ENCODE results near the gene CARM1.
A peak's percentile ranks its signal among the peaks of the same experiment; 100 is the strongest.

Gene CARM1

GRCh38 chr19:10961073-10961860, 89.9 kb downstream of the CARM1 start:
- in situ Hi-C loops (cut with MboI; ENCODE audit: low sequenced_read_pairs): no loop called here
- peak in 1 of 2 experiments; percentile 55 for DNase-seq (ENCODE audit: low spot score in 2 of 2)
- Histone ChIP-seq H3K36me3 (replicated peaks) (no peaks in the 10 kb centered on the region), H3K9me3 (no peaks in the 10 kb centered on the region), H3K27me3 (ENCODE audit: low read depth) (no peaks in the 10 kb centered on the region), H3K4me3 (peak overlapping the region; percentile 91), H3K4me1 (peaks cover 19% of the 10 kb centered on the region)

GRCh38 chr19:10962863-10963262, 91.5 kb downstream of the CARM1 start:
- no peaks in the 10 kb centered on the region for H3K36me3 ChIP-seq (replicated peaks)
- in situ Hi-C loops (cut with MboI; ENCODE audit: low sequenced_read_pairs): no loop called here
- DNase-seq (ENCODE audit: low spot score in 2 of 2): no peak
- H3K27me3 ChIP-seq (ENCODE audit: low read depth): no peaks in the 10 kb centered on the region
- no peaks in the 10 kb centered on the region for H3K9me3 ChIP-seq
- H3K4me1 ChIP-seq: peaks cover 19% of the 10 kb centered on the region
- H3K4me3 ChIP-seq: peak overlapping the region; percentile 91

GRCh38 chr19:10963865-10964264, 92.5 kb downstream of the CARM1 start:
- H3K36me3 ChIP-seq (replicated peaks): no peaks in the 10 kb centered on the region
- in situ Hi-C loops (cut with MboI; ENCODE audit: low sequenced_read_pairs): no loop called here
- DNase-seq (ENCODE audit: low spot score in 2 of 2): no peak
- H3K4me3 ChIP-seq: no peak overlapping the region
- H3K4me1 ChIP-seq: peaks cover 19% of the 10 kb centered on the region
- no peaks in the 10 kb centered on the region for H3K27me3 ChIP-seq (ENCODE audit: low read depth)
- no peaks in the 10 kb centered on the region for H3K9me3 ChIP-seq

GRCh38 chr19:10964903-10965302, 93.5 kb downstream of the CARM1 start:
- Histone ChIP-seq H3K4me1 (peaks cover 15% of the 10 kb centered on the region), H3K9me3 (no peaks in the 10 kb centered on the region), H3K36me3 (replicated peaks) (no peaks in the 10 kb centered on the region), H3K27me3 (ENCODE audit: low read depth) (no peaks in the 10 kb centered on the region), H3K4me3 (no peak overlapping the region)
- DNase-seq (ENCODE audit: low spot score in 2 of 2): no peak
- in situ Hi-C loops (cut with MboI; ENCODE audit: low sequenced_read_pairs): no loop called here

GRCh38 chr19:10965398-10965797, 94.0 kb downstream of the CARM1 start:
- H3K27me3 ChIP-seq (ENCODE audit: low read depth): no peaks in the 10 kb centered on the region
- in situ Hi-C loops (cut with MboI; ENCODE audit: low sequenced_read_pairs): no loop called here
- no peak for DNase-seq (ENCODE audit: low spot score in 2 of 2)
- H3K4me1 ChIP-seq: peaks cover 10% of the 10 kb centered on the region
- no peaks in the 10 kb centered on the region for H3K9me3 ChIP-seq
- H3K4me3 ChIP-seq: no peak overlapping the region
- H3K36me3 ChIP-seq (replicated peaks): no peaks in the 10 kb centered on the region

- in situ Hi-C loops (cut with MboI; ENCODE audit: low sequenced_read_pairs): no loop called here
- H3K36me3 ChIP-seq (replicated peaks): no peaks in the 10 kb centered on the region
- H3K4me3 ChIP-seq: no peak overlapping the region
- no peaks in the 10 kb centered on the region for H3K27me3 ChIP-seq (ENCODE audit: low read depth)
- no peak for DNase-seq (ENCODE audit: low spot score in 2 of 2)
- H3K9me3 ChIP-seq: no peaks in the 10 kb centered on the region
- H3K4me1 ChIP-seq: peaks cover 9% of the 10 kb centered on the region
These were observed 95.5 kb downstream of the CARM1 start for GRCh38 chr19:10966809-10967208.

- DNase-seq (ENCODE audit: low spot score in 2 of 2): no peak
- Histone ChIP-seq H3K4me3 (no peak overlapping the region), H3K27me3 (ENCODE audit: low read depth) (no peaks in the 10 kb centered on the region), H3K9me3 (no peaks in the 10 kb centered on the region), H3K4me1 (no peaks in the 10 kb centered on the region; the same call in 1 of the 2 replicates), H3K36me3 (replicated peaks) (no peaks in the 10 kb centered on the region)
- in situ Hi-C loops (cut with MboI; ENCODE audit: low sequenced_read_pairs): no loop called here
These were observed 97.3 kb downstream of the CARM1 start for GRCh38 chr19:10968527-10969135.

GRCh38 chr19:10971107-10971726, 99.9 kb downstream of the CARM1 start:
- Histone ChIP-seq H3K4me3 (no peak overlapping the region), H3K9me3 (no peaks in the 10 kb centered on the region), H3K27me3 (ENCODE audit: low read depth) (no peaks in the 10 kb centered on the region), H3K36me3 (replicated peaks) (no peaks in the 10 kb centered on the region), H3K4me1 (no peaks in the 10 kb centered on the region; the same call in 1 of the 2 replicates)
- DNase-seq (ENCODE audit: low spot score in 2 of 2): no peak
- in situ Hi-C loops (cut with MboI; ENCODE audit: low sequenced_read_pairs): no loop called here

Measured in HAP-1 (cell line).